ENCODE measurements around the gene RASGEF1B. TPM values are rescaled to one million over a fixed set of nuclear protein-coding genes. Genes with fewer than 3 reads are reported as not detected.

Gene RASGEF1B
- polyA plus RNA-seq, 1 experiment, result not detected

GRCh38 chr4:81472281-81473182 lies 825 bp upstream of the RASGEF1B start:
- TF ChIP-seq CTCF (IDR thresholded peaks at IDR 0.05; ENCODE audit: insufficient read depth, low read depth, low read length), result peak; percentile 22; the same call in 1 of the 2 replicates
- DNase-seq (ENCODE audit: low read depth), result no peak
- ChIA-PET CTCF (interaction anchor here (0.8 to 1.0 kb wide), 2 partner anchors 268 to 729 kb away, joined by 3 read pairs; no protein-coding TSS in a partner anchor), POLR2A (no interaction called here)
- Histone ChIP-seq H3K27me3 (ENCODE audit: control insufficient read depth, insufficient read depth, low read length) (peaks cover 17% of the 10 kb centered on the region), H3K4me3 (ENCODE audit: low read depth, low read length) (peak overlapping the region; percentile 52), H3K36me3 (ENCODE audit: control insufficient read depth, insufficient read depth, low read length) (no peaks in the 10 kb centered on the region)

GRCh38 chr4:81471298-81471587 lies 464 bp downstream of the RASGEF1B start:
- POLR2A ChIA-PET, result no interaction called here
- Histone ChIP-seq H3K4me3 (ENCODE audit: low read depth, low read length) (peak overlapping the region; percentile 52), H3K36me3 (ENCODE audit: control insufficient read depth, insufficient read depth, low read length) (no peaks in the 10 kb centered on the region), H3K27me3 (ENCODE audit: control insufficient read depth, insufficient read depth, low read length) (peaks cover 17% of the 10 kb centered on the region)
- TF ChIP-seq CTCF (IDR thresholded peaks at IDR 0.05; ENCODE audit: insufficient read depth, low read depth, low read length), result no peak
- CTCF ChIA-PET, result interaction anchor here (1.0 to 1.5 kb wide), 3 partner anchors 373 to 797 kb away, joined by 3 to 5 read pairs (median 5); no protein-coding TSS in a partner anchor
- DNase-seq (ENCODE audit: low read depth), result no peak

- POLR2A ChIA-PET, result no interaction called here
- H3K36me3 ChIP-seq (ENCODE audit: control insufficient read depth, insufficient read depth, low read length), result no peaks in the 10 kb centered on the region
- peak overlapping the region; percentile 52; the same call in 1 of the 2 replicates for H3K4me3 ChIP-seq (ENCODE audit: low read depth, low read length)
- peaks cover 17% of the 10 kb centered on the region for H3K27me3 ChIP-seq (ENCODE audit: control insufficient read depth, insufficient read depth, low read length)
- DNase-seq (ENCODE audit: low read depth), result no peak
- no peak for TF ChIP-seq CTCF (IDR thresholded peaks at IDR 0.05; ENCODE audit: insufficient read depth, low read depth, low read length)
- CTCF ChIA-PET, result interaction anchor here (1.2 to 1.5 kb wide), 2 partner anchors 374 to 798 kb away, joined by 5 read pairs; no protein-coding TSS in a partner anchor
These were observed 1.0 kb downstream of the RASGEF1B start for GRCh38 chr4:81470456-81471297.

- no peak for DNase-seq (ENCODE audit: low read depth)
- H3K4me3 ChIP-seq (ENCODE audit: low read depth, low read length), result no peak overlapping the region
- H3K27me3 ChIP-seq (ENCODE audit: control insufficient read depth, insufficient read depth, low read length), result peaks cover 17% of the 10 kb centered on the region
- TF ChIP-seq CTCF (IDR thresholded peaks at IDR 0.05; ENCODE audit: insufficient read depth, low read depth, low read length), result no peak
- H3K36me3 ChIP-seq (ENCODE audit: control insufficient read depth, insufficient read depth, low read length), result no peaks in the 10 kb centered on the region
- CTCF ChIA-PET, result interaction anchor here (1.2 kb wide), 1 partner anchor 374 kb away, joined by 5 read pairs; no protein-coding TSS in a partner anchor
- POLR2A ChIA-PET, result no interaction called here
These were observed 1.8 kb downstream of the RASGEF1B start for GRCh38 chr4:81469781-81470455.

Data from BJ (cell line).